ENCODE measurements around the gene RFNG. TPM values are rescaled to one million over a fixed set of nuclear protein-coding genes. Genes with fewer than 3 reads are reported as not detected.

The RFNG gene
- total and polyA plus RNA-seq, 12 donors, result 21.2 to 78.0 (median 47.4) TPM

DNA sequence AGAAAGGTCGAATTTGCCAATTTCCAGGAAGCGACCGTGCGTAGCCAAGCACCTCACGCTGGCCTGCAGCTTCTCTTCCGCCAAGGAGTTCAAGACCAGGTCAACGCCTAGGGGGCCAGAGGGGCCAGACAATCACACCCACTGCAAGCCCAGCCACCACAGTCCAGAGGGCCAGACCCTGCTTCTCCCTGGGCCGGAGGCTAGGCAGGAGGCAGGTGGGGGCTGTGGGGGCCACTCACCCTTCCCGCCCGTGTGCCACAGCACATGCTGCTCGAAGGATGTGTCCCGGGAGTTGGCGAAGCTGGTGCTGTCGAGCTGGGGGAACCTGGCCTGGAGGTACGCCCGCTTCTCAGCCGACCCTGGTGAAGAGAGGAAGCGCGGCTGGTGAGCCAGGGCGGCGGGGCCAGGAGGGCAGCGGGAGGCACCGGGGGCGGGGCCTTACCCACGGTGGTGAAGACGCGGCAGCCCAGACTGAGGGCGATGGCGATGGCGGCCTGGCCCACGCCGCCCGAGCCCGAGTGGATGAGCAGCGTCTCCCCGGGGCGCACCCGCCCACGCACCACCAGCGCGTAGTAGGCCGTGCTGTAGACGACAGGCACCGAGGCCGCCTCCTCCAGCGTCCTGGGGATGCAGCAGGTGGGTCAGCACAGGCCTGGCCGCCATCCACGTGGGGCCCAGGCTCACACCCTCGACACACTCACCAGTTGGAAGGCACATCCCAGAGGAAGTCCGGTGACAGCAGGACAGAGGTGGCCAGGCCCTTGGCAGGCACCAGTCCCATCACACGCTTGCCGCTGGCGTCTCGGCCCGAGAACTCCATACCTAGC lies 32.1 kb upstream of the RFNG start:
- Histone ChIP-seq H3K27me3 (no peaks in the 10 kb centered on the region), H3K9me3 (replicated peaks in 1 of 3) (no peaks in the 10 kb centered on the region), H3K4me3 (no peak overlapping the region), H3K4me1 (replicated peaks in 1 of 2) (no peaks in the 10 kb centered on the region), H3K36me3 (replicated peaks in 1 of 2) (peaks cover 0 to 96% of the 10 kb centered on the region in 2 donors), H3K27ac (no peak overlapping the region)
- TF ChIP-seq, protein P1, sequence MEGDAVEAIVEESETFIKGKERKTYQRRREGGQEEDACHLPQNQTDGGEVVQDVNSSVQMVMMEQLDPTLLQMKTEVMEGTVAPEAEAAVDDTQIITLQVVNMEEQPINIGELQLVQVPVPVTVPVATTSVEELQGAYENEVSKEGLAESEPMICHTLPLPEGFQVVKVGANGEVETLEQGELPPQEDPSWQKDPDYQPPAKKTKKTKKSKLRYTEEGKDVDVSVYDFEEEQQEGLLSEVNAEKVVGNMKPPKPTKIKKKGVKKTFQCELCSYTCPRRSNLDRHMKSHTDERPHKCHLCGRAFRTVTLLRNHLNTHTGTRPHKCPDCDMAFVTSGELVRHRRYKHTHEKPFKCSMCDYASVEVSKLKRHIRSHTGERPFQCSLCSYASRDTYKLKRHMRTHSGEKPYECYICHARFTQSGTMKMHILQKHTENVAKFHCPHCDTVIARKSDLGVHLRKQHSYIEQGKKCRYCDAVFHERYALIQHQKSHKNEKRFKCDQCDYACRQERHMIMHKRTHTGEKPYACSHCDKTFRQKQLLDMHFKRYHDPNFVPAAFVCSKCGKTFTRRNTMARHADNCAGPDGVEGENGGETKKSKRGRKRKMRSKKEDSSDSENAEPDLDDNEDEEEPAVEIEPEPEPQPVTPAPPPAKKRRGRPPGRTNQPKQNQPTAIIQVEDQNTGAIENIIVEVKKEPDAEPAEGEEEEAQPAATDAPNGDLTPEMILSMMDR (IDR thresholded peaks at IDR 0.05), result no peak
- no peak for TF ChIP-seq POLR2A (IDR thresholded peaks at IDR 0.05)
- 91 to 96% (median 92%) methylated on average over 28 to 55 of the region's 55 CpGs for WGBS, 4 donors
- DNase-seq, result no peak
- intact Hi-C loops (cut with DNase I), result no loop called here

DNA sequence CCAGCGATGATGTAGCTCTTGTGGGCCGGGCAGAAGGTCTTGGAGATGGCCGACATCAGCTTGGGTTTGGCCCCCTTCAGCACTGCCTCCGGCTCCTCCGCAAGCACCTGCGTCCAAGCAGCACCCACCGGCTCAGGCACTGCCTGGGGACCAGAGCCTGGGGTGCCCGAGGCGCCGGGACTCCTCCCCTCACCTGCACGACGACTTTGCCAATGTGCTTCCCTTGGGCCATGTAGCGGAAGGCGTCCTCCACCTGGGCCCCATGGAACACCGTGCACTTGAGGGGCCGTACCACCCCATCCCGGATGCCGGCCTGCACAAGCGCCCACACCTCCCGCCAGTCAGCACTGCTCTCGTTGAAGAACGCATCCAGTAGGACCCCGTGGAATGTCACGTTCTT lies 31.4 kb upstream of the RFNG start:
- TF ChIP-seq, protein P1 (IDR thresholded peaks at IDR 0.05), result no peak
- TF ChIP-seq POLR2A (IDR thresholded peaks at IDR 0.05), result no peak
- Histone ChIP-seq H3K9me3 (replicated peaks in 1 of 3) (no peaks in the 10 kb centered on the region), H3K27ac (no peak overlapping the region), H3K36me3 (replicated peaks in 1 of 2) (peaks cover 0 to 94% of the 10 kb centered on the region in 2 donors), H3K4me3 (no peak overlapping the region), H3K27me3 (no peaks in the 10 kb centered on the region), H3K4me1 (replicated peaks in 1 of 2) (no peaks in the 10 kb centered on the region)
- no peak for DNase-seq
- intact Hi-C loops (cut with DNase I), result no loop called here
- 88 to 98% (median 93%) methylated on average over 10 to 24 of the region's 24 CpGs for WGBS, 4 donors

DNA sequence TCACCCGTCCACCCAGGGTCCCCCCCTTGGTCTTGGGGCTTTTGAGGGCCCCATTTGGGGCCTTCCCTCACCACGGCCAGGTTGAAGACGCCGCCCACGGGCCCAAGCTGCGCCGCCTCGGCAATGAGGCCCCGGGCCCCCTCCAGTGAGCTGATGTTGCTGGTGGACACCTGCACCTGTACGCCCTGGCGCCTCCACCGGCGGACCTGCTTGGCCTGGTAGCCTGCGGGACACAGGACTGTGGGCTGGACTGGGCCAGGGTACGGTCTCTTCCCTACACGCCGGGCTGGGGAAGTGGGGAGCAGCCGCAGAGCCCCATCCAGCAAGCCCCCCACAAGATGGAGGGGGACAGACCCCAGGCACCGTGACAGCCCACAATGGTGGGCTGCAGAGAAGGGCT lies 30.8 kb upstream of the RFNG start:
- intact Hi-C loops (cut with DNase I), result no loop called here
- TF ChIP-seq, protein P1 (IDR thresholded peaks at IDR 0.05), result no peak
- TF ChIP-seq POLR2A (IDR thresholded peaks at IDR 0.05), result no peak
- no peaks in the 10 kb centered on the region for H3K4me1 ChIP-seq (replicated peaks in 1 of 2)
- no peak overlapping the region for H3K27ac ChIP-seq
- H3K27me3 ChIP-seq, result no peaks in the 10 kb centered on the region
- peaks cover 0 to 89% of the 10 kb centered on the region in 2 donors for H3K36me3 ChIP-seq (replicated peaks in 1 of 2)
- 91 to 94% (median 94%) methylated on average over 3 to 19 of the region's 19 CpGs for WGBS, 4 donors
- no peaks in the 10 kb centered on the region for H3K9me3 ChIP-seq (replicated peaks in 1 of 3)
- DNase-seq, result no peak
- no peak overlapping the region for H3K4me3 ChIP-seq

DNA sequence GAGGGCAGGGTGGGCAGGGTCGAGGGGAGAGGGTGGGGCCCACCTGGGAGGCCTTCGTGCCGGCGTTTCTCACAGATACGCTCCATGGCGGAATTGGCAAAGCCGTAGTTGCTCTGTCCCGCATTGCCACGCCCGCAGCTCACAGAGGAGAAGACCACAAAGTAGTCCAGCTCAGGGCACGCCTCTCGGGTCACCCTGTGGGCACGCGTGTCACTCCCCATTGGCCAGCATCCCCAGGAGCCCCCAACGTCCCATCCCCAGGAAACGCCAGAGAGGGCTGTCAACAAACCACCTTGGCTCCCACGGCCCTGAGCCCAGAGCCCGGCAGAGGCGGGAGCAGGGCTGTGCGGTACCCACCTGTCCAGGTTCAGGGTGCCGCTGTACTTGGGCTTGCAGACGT lies 30.4 kb upstream of the RFNG start:
- no peak overlapping the region for H3K27ac ChIP-seq
- no peaks in the 10 kb centered on the region for H3K27me3 ChIP-seq
- H3K4me1 ChIP-seq (replicated peaks in 1 of 2), result no peaks in the 10 kb centered on the region
- H3K36me3 ChIP-seq (replicated peaks in 1 of 2), result peaks cover 0 to 84% of the 10 kb centered on the region in 2 donors
- 91 to 98% (median 93%) methylated on average over 19 to 22 of the region's 22 CpGs; no CpG with 5 or more reads in 1 of the 4 donors for WGBS, 4 donors
- intact Hi-C loops (cut with DNase I), result no loop called here
- DNase-seq, result no peak
- H3K4me3 ChIP-seq, result no peak overlapping the region
- no peaks in the 10 kb centered on the region for H3K9me3 ChIP-seq (replicated peaks in 1 of 3)
- no peak for TF ChIP-seq POLR2A (IDR thresholded peaks at IDR 0.05)
- TF ChIP-seq, protein P1 (IDR thresholded peaks at IDR 0.05), result no peak

Measured in adrenal gland (tissue), 12 donors.